ENCODE results near the gene HLX. TPM values are rescaled to one million over a fixed set of nuclear protein-coding genes. Genes with fewer than 3 reads are reported as not detected.

Gene HLX, protein sequence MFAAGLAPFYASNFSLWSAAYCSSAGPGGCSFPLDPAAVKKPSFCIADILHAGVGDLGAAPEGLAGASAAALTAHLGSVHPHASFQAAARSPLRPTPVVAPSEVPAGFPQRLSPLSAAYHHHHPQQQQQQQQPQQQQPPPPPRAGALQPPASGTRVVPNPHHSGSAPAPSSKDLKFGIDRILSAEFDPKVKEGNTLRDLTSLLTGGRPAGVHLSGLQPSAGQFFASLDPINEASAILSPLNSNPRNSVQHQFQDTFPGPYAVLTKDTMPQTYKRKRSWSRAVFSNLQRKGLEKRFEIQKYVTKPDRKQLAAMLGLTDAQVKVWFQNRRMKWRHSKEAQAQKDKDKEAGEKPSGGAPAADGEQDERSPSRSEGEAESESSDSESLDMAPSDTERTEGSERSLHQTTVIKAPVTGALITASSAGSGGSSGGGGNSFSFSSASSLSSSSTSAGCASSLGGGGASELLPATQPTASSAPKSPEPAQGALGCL
- 5.0 TPM for total RNA-seq
- long read RNA-seq, partial matches to known transcripts, result 0 of 4 reads
- long read RNA-seq, other reads (novel, unspliced or antisense), result 0 of 4 reads

DNA sequence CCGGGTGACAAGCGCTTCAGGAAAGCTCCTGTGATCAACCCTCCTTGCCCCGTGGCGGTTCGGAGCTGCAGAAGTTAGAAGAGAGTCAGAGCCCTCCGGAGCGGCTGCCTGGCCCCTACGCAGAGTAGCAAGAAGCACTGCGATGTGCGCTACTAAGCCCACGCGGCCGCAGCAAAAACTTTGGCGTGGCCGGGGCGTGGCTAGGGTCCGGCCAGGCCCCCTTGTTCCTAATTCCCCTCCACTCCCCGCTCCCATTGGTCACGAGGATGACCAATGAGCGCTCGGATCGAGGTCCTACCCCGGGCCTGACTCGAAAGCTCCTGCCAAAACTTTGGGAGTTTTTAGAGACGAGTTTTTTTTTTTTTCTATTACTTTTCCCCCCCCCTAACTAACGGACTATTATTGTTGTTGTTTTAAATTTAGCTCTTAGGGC, at the start of gene HLX:
Gene HLX (plus strand): TSS at position 368 of the 433 bp plus-strand sequence. CDS start 415 bp downstream, outside the sequence.
- intact Hi-C loops (cut with DNase I), result loop anchor here (2.0 to 10.0 kb wide), 4 partner anchors 36 to 1576 kb away; no protein-coding TSS in a partner anchor
- ATAC-seq (peak; percentile 94), DNase-seq (ENCODE audit: missing footprints) (peak; percentile 96)

DNA sequence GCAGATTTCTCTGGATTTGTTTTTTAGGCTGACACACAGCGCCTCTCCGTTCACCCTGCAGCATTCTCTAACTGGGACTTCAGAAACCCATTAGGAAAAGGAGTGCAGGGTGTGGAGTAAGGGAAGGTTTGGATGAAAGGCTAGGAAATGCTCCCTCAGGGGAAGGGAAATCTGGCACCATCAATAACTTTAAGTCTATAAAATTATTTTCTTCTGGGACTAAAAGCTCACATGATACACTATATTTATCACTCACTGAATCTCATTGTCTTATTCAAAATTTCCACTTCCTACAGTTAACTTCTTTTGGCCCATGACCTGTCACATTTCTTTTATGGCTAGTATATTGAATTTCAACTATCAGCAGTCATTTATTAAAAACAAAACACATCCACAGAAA, 45.8 kb upstream of the HLX start:
- DNase-seq (ENCODE audit: missing footprints) (no peak), ATAC-seq (no peak)
- intact Hi-C loops (cut with DNase I), result no loop called here

- intact Hi-C loops (cut with DNase I), result no loop called here
- DNase-seq (ENCODE audit: missing footprints) (no peak), ATAC-seq (no peak)
Observed at GRCh38 chr1:220834155-220834870, 44.9 kb upstream of the HLX start.

DNA sequence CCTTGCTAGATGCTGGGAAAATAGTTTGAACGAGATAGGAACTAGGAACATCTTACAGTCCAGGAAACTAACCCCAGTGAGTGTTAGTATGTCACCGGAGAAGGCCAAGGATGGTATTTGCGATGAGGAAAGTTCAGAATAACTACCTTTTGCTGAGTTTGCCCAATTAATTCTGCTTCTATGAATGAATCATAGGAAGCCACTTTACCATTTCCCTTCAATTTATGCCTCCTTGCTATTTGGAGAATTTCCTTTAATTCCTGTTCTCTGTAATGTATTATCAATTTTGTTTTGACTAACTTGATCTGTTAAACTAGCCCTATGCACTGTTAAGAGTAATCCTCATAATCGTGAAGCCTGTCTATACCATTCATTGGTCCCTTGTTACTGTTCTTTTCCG, 40.7 kb upstream of the HLX start:
- intact Hi-C loops (cut with DNase I), result no loop called here
- no peak for DNase-seq (ENCODE audit: missing footprints)
- no peak for ATAC-seq

DNA sequence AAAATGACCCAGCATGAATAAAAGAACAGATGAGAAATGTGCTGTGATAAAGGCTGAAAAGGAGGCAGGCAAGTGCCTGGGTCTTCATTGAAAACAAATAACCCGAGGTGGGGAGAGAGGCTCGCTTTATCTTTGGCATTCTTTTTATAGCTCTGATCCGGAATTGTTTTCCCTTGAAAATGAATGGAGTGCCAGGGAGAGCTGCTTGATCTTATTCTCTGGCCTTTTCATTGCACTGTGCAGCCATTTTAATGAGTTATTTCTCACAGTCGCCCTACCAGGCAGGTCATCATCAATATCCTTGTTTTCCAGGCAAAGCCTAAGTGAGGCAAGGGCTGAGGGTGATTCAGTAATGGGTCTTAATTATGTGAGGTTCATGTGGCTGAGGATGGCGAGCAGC, 39.8 kb upstream of the HLX start:
- intact Hi-C loops (cut with DNase I), result no loop called here
- DNase-seq (ENCODE audit: missing footprints), result no peak
- ATAC-seq, result no peak

DNA sequence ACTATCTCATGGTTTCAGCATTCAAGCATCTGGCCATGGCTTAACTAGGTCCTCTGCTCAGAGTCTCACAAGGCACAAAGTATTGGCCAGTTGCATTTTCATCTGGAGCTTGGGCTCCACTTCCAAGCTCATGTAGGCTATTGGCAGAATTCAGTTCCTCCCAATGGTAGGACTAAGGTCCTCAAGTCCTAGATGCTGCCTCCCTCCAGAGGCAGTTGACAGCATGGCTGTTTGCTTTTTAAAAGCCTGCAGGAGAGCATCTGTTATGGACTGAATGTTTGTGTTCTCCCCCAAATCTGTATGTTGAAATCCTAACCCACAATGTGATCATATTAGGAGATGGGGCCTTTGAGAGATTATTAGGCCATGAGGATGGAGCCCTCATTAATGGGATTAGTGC, 38.0 kb upstream of the HLX start:
- DNase-seq (ENCODE audit: missing footprints) (no peak), ATAC-seq (no peak)
- intact Hi-C loops (cut with DNase I), result no loop called here

GRCh38 chr1:220843481-220844011, 35.7 kb upstream of the HLX start:
- DNase-seq (ENCODE audit: missing footprints) (peak; percentile 69), ATAC-seq (peak; percentile 93)
- intact Hi-C loops (cut with DNase I), result loop anchor here (2.0 kb wide), 1 partner anchor 35 kb away; the partner anchor contains the start of gene HLX

DNA sequence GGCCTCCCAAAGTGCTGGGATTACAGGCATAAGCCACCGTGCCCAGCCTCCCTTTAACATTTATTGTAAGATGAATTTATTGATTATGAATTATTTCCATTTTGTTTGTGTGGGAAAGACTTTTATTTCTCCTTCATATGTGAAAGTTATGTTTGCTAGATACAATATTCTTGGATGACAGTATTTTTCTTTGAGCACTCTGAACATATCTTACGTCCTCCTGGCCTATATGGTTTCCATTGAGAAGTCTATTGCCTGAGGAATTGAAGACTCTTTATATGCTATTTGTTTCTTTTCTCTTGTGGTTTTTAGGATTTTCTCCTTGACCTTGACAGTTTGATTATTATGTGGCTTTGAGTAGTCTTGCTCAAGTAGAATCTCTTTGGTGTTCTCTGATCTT, 26.8 kb upstream of the HLX start:
- ATAC-seq, result no peak
- no peak for DNase-seq (ENCODE audit: missing footprints)
- intact Hi-C loops (cut with DNase I), result no loop called here

DNA sequence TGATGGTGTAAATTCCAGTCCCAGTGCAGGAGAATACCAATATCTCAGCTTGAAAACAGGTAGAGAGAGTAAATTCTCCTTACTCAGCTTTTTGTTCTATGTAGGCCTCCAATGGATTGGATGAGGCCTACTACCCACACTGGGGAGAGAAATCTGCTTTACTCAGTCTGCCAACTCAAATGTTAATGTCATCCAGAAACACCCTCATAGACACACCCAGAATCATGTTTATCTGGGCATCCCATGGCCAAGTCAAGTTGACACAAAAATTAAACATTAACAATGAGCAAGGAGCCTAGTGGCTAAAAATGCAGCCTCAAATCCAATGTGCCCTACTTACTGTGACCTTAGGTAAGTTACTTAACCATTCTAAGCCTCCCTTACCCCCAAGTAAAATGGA, 6.9 kb upstream of the HLX start:
- intact Hi-C loops (cut with DNase I), result loop anchor here (10.0 kb wide), 2 partner anchors 303 to 1583 kb away; no protein-coding TSS in a partner anchor
- DNase-seq (ENCODE audit: missing footprints) (no peak), ATAC-seq (no peak)

- no peak for ATAC-seq
Observed at GRCh38 chr1:220873087-220873486, 6.2 kb upstream of the HLX start.

GRCh38 chr1:220873868-220874655, 5.2 kb upstream of the HLX start:
- DNase-seq (ENCODE audit: missing footprints), result no peak
- intact Hi-C loops (cut with DNase I), result loop anchor here (2.0 to 10.0 kb wide), 4 partner anchors 63 to 1581 kb away; no protein-coding TSS in a partner anchor
- ATAC-seq, result peak; percentile 21

More at GRCh38 chr1:220873087-220873486, 6.2 kb upstream of the HLX start:
- intact Hi-C loops (cut with DNase I), result loop anchor here (10.0 kb wide), 2 partner anchors 302 to 1582 kb away; no protein-coding TSS in a partner anchor
- no peak for DNase-seq (ENCODE audit: missing footprints)

GRCh38 chr1:220875260-220875659, 4.0 kb upstream of the HLX start:
- no peak for ATAC-seq
- no peak for DNase-seq (ENCODE audit: missing footprints)
- intact Hi-C loops (cut with DNase I), result loop anchor here (2.0 to 10.0 kb wide), 5 partner anchors 64 to 1580 kb away; no protein-coding TSS in a partner anchor

DNA sequence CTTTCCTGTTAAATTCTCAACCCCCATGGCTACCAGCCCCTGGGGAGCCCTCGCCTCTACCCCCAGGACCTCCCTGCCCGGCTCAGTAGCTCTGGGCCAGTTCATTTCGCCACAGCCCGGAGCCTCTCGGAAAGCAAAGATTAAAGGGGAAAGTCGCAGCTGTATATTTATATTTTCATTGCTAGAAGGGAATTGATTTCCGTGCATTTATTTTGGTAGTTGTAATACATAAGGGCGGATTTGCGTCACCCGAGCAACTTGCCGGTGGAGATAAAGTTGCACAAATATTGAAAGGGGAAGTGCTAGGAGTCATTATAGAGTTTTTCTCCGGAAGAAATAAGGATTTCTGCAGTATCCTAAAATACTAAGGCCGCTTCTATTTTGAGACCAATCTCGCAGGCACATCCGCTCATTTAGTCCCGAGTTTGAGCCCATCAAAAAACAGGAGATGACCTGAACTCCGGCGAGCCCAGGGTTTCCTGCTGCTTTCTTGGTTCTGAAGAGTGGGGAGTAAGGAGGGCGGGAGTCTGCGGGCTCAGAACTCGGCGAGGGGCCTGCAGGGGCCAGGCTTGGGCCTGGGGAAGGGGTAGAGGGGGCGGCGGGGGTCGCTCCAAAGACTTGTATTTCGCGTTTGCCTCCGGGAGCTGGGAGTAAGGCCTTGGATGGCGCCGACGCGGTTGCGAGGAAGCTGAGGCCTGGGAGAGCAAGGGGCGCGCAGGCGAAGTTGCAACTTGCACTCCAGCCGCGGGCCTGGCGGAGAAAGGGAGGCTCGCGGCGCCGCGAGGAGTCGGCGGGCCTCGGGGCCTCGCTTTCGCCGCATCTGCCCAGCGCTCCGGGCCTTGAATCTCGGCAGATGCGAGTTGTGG, 2.5 kb upstream of the HLX start:
- no peak for ATAC-seq
- intact Hi-C loops (cut with DNase I), result loop anchor here (5.0 to 10.0 kb wide), 3 partner anchors 298 to 1578 kb away; no protein-coding TSS in a partner anchor

DNA sequence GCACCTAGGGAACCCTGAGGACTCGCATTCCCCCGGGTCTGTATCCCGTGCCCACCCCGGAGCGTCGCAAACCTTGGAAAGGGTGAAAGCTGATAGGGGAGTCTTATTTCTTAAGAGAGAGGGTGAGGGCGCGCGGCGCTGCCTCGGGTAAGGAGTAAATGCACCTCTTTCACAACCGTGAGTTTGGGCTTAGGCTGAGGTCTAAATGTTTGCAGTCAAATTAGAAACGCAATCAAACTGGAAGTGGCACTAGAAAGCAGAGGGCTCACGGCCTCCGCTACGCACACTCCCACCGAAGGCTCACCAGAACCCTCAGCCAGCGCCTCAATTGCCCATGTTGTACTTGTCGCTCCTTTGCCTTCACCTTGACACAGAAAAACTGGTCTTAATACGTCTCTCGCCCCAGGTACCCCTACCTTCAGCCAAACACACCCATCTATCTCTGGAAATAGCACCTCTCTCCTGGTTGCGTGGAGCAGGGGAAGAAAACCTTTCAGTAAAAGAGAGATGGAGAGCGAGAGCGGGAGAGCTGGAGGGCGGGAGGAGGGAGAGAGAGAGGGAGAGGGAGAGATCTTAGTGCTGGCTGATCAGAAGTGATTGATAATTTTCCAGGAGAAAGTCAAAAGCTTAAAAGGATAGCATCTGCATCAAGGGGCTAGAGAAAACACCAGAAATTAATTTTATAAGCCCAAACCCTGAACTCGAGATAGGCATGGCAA, 1.7 kb upstream of the HLX start:
- ATAC-seq (no peak), DNase-seq (ENCODE audit: missing footprints) (peak; percentile 79)
- intact Hi-C loops (cut with DNase I), result loop anchor here (2.0 to 10.0 kb wide), 4 partner anchors 35 to 1577 kb away; no protein-coding TSS in a partner anchor

More for the DNA sequence above, 2.5 kb upstream of the HLX start:
- DNase-seq (ENCODE audit: missing footprints), result peak; percentile 80

GRCh38 chr1:220878191-220879075, 810 bp upstream of the HLX start:
- ATAC-seq, result peak; percentile 7

More at GRCh38 chr1:220878191-220879075, 810 bp upstream of the HLX start:
- DNase-seq (ENCODE audit: missing footprints), result peak; percentile 80
- intact Hi-C loops (cut with DNase I), result loop anchor here (2.0 to 10.0 kb wide), 4 partner anchors 36 to 1576 kb away; no protein-coding TSS in a partner anchor
